ENCODE data around the gene OGFRL1.

OGFRL1 gene

DNA sequence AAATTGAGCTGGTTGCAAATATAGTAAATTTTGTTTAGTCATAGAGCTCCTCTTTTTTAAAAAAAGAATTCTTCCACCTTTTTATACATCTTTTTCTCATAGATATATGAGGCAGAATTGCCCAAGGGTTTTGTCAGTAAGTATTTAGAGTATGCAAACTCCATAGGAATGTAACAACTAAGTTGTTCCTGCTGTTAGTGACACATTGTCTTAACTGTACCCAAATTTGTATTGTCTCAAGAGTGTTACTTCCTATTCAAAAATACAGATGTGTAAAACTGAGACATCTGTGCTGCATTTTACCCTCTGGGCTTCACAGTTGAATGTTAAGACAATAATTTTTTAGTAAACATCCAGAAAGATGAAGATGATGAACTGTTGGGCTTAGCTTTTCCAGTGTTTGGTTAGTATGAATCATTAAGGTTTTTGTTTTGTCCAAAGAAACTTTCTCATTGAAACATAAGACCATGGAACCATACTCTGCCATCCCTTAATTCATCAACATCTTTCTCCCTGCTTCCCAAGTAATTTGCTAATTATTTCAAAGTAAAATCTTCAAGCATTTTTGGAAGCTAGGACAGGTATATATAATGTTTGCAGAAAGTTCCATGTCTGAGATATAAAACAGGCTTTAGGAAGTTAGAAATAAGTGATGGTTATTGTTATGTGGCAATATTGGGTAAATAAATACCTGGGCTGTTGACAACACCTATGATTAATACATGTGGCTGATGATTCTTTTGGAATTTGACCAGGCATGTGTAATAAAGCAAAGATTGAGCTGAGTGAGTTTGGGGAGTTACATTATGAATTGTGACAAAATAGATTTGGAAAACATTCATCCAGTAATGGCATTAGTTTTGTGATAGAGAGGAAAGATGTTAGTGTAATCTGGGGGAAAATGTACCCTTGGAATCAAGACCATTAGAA lies 11.2 kb downstream of the OGFRL1 start:
- no peak overlapping the region for H3K4me3 Mint-ChIP-seq
- H3K27ac Mint-ChIP-seq = no peak overlapping the region
- no peaks in the 10 kb centered on the region for H3K27me3 Mint-ChIP-seq
- H3K36me3 Mint-ChIP-seq (ENCODE audit: low read depth) = peaks cover 45% of the 10 kb centered on the region
- no peak for DNase-seq
- H3K4me1 Mint-ChIP-seq (ENCODE audit: low read depth) = no peaks in the 10 kb centered on the region
- no peaks in the 10 kb centered on the region for H3K9me3 Mint-ChIP-seq

DNA sequence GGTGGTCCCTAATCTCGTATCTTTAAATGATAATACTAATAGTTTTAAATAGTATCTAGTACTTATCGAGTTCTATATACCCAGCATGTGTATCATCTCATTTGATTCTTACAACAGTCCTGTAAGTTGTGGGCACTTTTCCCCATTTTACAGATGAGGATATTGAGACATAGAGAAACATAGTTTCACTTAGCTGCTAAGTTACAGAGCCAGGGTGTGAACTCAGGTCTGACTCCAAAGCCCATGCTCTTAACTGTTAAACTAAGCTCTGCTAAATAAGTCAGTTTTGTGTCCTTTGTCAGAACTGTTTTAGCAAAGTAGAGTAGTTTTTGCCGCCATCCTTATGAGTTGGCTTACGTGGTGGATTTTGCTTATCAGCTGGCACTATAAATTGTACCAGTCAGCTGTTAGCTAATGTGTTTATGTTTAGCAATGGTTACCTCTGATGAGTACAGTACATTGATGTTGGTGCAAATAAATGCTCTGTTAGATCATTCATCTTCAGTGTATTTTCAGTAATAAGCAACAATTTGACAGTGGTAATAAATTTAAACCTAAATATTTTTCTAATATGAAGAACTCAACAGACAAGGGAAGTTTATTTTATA lies 12.1 kb downstream of the OGFRL1 start:
- H3K27ac Mint-ChIP-seq = no peak overlapping the region
- DNase-seq = no peak
- peaks cover 37% of the 10 kb centered on the region for H3K36me3 Mint-ChIP-seq (ENCODE audit: low read depth)
- no peak overlapping the region for H3K4me3 Mint-ChIP-seq
- H3K4me1 Mint-ChIP-seq (ENCODE audit: low read depth) = no peaks in the 10 kb centered on the region
- H3K27me3 Mint-ChIP-seq = no peaks in the 10 kb centered on the region
- no peaks in the 10 kb centered on the region for H3K9me3 Mint-ChIP-seq

DNA sequence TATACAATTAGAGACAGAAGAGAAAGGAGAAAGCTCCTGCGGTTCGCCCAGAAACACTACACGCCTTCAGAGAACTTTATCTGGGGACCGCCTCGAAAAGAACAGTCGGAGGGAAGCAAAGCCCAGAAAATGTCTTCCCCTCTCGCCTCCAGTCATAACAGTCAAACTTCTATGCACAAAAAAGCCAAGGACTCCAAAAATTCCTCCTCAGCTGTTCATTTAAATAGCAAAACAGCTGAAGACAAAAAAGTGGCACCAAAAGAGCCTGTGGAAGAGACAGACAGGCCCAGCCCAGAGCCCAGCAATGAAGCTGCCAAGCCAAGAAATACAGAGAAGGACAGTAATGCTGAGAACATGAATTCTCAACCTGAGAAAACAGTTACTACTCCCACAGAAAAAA lies 12.9 kb downstream of the OGFRL1 start:
- no peaks in the 10 kb centered on the region for H3K9me3 Mint-ChIP-seq
- DNase-seq = no peak
- H3K4me3 Mint-ChIP-seq = no peak overlapping the region
- H3K36me3 Mint-ChIP-seq (ENCODE audit: low read depth) = peaks cover 34% of the 10 kb centered on the region
- H3K27ac Mint-ChIP-seq = no peak overlapping the region
- H3K27me3 Mint-ChIP-seq = no peaks in the 10 kb centered on the region
- no peaks in the 10 kb centered on the region for H3K4me1 Mint-ChIP-seq (ENCODE audit: low read depth)

DNA sequence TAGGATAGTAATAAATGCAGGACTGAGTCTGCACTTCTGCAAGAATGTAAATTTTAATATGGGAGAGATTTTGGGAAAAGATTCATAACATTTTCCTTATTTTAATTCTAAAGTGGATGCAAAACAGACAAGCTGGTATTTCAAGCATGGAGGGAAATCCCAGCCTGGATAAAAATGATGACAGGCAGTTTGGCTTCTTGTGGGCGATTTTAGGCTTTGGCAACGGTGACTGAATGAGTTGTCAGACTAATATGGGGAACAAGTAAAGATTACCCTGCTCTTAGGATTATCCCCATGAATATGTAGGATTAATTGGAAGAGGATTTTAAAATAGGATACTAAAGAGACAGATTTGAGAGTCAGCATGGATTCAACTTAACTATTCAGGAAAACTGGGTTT lies 21.0 kb downstream of the OGFRL1 start:
- H3K4me1 Mint-ChIP-seq (ENCODE audit: low read depth) = no peaks in the 10 kb centered on the region

DNA sequence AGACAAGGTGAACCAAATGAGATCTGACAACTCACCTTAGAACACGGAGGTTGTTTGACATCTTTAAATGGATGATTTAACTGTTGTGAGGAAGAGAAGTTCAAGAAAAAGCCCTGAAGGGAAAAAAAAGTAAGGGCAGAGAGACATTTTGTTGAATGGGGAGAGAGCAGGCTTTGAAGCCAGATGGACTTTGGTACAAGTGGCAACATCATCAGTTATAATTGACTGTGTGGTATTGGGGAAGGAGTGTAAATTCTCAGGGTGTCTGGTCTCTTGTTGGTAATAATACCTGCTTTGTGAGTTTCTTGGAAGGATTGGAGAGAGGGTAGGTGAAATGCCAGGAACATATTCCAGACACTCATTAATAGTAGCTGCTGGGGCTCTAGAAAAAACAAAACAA lies 21.6 kb downstream of the OGFRL1 start:
- DNase-seq = no peak
- H3K36me3 Mint-ChIP-seq (ENCODE audit: low read depth) = no peaks in the 10 kb centered on the region
- peaks cover 7% of the 10 kb centered on the region for H3K27me3 Mint-ChIP-seq
- H3K4me3 Mint-ChIP-seq = no peak overlapping the region
- H3K27ac Mint-ChIP-seq = no peak overlapping the region
- H3K4me1 Mint-ChIP-seq (ENCODE audit: low read depth) = no peaks in the 10 kb centered on the region
- H3K9me3 Mint-ChIP-seq = no peaks in the 10 kb centered on the region

More for the DNA sequence above, 21.0 kb downstream of the OGFRL1 start:
- H3K36me3 Mint-ChIP-seq (ENCODE audit: low read depth) = no peaks in the 10 kb centered on the region
- H3K4me3 Mint-ChIP-seq = no peak overlapping the region
- DNase-seq = no peak
- H3K27me3 Mint-ChIP-seq = peaks cover 7% of the 10 kb centered on the region
- no peaks in the 10 kb centered on the region for H3K9me3 Mint-ChIP-seq
- H3K27ac Mint-ChIP-seq = no peak overlapping the region

DNA sequence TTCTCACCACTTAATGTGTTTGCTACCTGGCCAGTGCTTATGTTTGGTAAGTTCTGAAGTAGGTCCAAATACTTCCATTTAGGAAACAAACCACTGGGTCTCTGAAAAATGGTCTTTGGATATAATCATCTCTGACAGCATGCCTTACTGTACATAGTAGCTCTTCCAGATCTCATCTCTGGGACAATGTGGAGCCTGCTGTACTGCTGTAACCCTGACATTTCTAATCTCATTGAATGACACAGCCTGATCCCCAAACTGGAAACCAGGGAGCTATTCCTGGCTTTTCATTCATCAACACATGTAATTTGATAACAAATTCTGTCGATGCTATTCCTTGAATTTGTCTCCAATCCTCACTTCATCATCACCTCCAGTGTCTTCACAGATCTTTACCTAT lies 23.5 kb downstream of the OGFRL1 start:
- Mint-ChIP-seq H3K36me3 (ENCODE audit: low read depth) (no peaks in the 10 kb centered on the region), H3K9me3 (no peaks in the 10 kb centered on the region), H3K4me3 (no peak overlapping the region), H3K4me1 (ENCODE audit: low read depth) (no peaks in the 10 kb centered on the region), H3K27me3 (peaks cover 7% of the 10 kb centered on the region), H3K27ac (no peak overlapping the region)
- DNase-seq = no peak

DNA sequence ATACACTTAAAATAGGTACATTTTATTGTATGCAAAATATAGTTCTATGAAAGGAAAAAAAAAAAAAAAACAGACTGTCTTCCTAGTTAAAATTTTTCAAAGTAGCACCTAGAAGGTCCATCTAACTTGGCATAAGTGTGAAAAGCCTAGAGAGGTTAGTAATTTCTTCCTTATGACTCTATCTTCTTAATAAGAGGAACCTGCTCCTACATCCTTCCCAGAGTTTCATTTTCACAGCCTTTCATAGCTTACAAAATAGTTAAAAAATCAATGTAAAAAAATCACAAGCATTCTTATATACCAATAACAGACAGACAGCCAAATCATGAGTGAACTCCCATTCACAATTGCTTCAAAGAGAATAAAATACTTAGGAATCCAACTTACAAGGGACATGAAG lies 28.8 kb downstream of the OGFRL1 start:
- Mint-ChIP-seq H3K4me3 (no peak overlapping the region), H3K4me1 (ENCODE audit: low read depth) (no peaks in the 10 kb centered on the region), H3K27me3 (peaks cover 7% of the 10 kb centered on the region), H3K9me3 (no peaks in the 10 kb centered on the region), H3K36me3 (ENCODE audit: low read depth) (no peaks in the 10 kb centered on the region), H3K27ac (no peak overlapping the region)
- DNase-seq = no peak

DNA sequence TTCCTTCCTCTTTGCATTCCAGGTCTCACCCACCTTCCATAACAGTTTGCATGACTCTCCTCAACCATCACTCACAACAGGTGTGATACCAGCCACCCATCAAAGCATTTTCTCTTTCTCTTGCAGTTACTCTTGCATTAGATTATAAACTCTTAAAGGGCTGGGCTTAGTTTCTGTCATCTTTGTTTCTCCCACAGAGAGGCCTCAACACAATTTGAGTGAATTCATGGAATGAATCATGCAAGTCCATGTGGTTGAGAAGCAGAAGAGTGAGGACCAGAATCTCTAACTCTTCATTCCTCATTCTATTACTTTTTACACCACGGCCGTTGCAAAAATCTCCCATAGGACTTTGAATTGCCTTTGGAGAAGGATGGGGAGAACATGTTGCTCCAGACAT lies 31.4 kb downstream of the OGFRL1 start:
- Mint-ChIP-seq H3K9me3 (no peaks in the 10 kb centered on the region), H3K4me1 (ENCODE audit: low read depth) (no peaks in the 10 kb centered on the region), H3K27me3 (peaks cover 3% of the 10 kb centered on the region), H3K27ac (no peak overlapping the region), H3K4me3 (no peak overlapping the region), H3K36me3 (ENCODE audit: low read depth) (no peaks in the 10 kb centered on the region)
- no peak for DNase-seq

DNA sequence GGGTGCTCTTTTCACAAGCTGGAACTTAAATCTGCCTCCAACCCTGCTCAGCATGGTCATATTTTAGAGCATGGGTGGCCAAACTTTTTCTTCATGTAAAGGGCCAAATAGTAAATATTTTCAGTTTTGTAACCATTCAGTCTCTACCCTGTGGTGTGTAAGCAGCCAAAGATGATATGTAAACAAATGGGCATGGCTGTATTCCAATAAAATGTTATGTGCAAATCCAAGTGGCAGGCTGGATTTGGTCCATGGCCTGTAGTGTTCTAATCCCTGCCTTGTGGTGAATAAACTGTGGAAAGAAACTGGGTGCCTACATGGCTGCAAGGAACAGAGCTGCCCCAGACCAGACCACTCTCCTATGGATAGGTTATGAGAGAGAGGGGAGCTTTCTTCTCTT lies 32.7 kb downstream of the OGFRL1 start:
- Mint-ChIP-seq H3K27ac (no peak overlapping the region), H3K36me3 (ENCODE audit: low read depth) (no peaks in the 10 kb centered on the region), H3K9me3 (no peaks in the 10 kb centered on the region), H3K27me3 (peaks cover 3% of the 10 kb centered on the region), H3K4me3 (no peak overlapping the region), H3K4me1 (ENCODE audit: low read depth) (no peaks in the 10 kb centered on the region)
- no peak for DNase-seq

DNA sequence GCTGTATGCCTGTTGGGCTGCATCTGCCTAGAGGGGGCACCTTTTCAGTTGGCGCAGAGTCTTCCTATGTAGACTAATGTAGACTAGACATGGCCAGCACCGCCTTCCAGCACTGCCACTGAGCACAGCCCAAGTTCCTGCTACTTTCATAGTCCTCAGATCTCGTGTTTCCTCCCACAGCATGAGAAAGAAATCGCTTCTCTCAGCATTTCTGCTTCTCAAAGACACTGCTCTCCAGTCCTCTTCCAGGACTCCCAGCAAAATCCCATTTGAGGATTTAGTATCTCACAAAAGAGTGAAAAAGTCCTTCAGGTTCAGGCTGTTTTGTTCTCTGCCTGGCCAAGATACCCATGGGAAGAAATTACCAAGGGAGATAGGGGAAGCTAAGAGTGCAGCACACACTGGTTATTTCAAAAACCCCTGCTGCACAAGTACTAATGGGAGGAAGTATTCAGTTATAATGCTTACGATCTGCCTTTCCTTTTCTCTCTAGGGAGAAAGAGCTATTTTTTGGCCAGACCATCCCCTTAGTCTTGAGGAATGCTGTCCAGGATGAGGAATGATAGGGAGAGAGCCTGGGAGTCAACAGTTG lies 35.7 kb downstream of the OGFRL1 start:
- DNase-seq = no peak
- Mint-ChIP-seq H3K4me3 (no peak overlapping the region), H3K36me3 (ENCODE audit: low read depth) (no peaks in the 10 kb centered on the region), H3K27me3 (peaks cover 5% of the 10 kb centered on the region), H3K4me1 (ENCODE audit: low read depth) (no peaks in the 10 kb centered on the region), H3K27ac (no peak overlapping the region), H3K9me3 (no peaks in the 10 kb centered on the region)

DNA sequence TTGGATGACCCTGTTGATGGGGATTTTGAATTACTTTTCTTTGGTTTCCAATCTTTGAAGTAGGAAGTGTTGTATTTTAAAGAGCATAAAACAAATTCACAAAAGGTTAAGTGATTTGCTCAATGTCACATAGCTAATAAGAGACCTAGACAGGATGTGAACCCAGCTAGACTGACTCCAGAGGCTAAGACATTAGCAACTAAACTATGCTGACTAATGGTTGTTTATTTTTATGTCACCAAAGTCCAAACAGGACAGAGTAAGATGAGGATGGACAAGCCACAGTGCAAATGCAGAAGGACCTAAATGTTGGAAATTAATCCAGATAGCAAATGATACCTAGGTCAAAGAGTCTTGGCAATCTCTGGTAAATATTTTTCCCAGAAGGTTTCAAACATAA lies 38.0 kb downstream of the OGFRL1 start:
- no peaks in the 10 kb centered on the region for H3K4me1 Mint-ChIP-seq (ENCODE audit: low read depth)
- H3K9me3 Mint-ChIP-seq = no peaks in the 10 kb centered on the region
- no peak for DNase-seq
- H3K4me3 Mint-ChIP-seq = no peak overlapping the region
- H3K27ac Mint-ChIP-seq = no peak overlapping the region
- H3K27me3 Mint-ChIP-seq = peaks cover 5% of the 10 kb centered on the region
- H3K36me3 Mint-ChIP-seq (ENCODE audit: low read depth) = no peaks in the 10 kb centered on the region

DNA sequence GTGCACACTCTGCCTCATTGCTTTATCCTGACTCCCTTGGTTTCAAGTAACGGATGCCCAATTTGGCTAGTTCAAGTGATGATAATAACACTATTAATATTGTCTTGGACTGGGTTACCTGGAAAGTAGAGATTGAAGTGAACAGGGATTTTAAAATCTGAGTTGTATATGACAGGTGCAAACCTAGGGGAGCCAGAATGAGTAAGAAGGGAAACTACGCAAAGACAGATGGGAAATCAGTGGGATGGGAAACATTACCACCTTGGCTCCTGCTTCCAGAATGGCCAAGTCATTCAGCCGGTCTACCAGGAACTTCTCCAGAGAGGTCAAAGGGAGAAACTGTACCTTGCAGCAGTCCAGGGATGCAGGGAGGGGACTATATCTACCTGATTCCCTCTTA lies 41.9 kb downstream of the OGFRL1 start:
- Mint-ChIP-seq H3K4me1 (ENCODE audit: low read depth) (peaks cover 4% of the 10 kb centered on the region), H3K9me3 (no peaks in the 10 kb centered on the region), H3K36me3 (ENCODE audit: low read depth) (no peaks in the 10 kb centered on the region), H3K27ac (no peak overlapping the region), H3K27me3 (peaks cover 2% of the 10 kb centered on the region), H3K4me3 (no peak overlapping the region)
- no peak for DNase-seq

DNA sequence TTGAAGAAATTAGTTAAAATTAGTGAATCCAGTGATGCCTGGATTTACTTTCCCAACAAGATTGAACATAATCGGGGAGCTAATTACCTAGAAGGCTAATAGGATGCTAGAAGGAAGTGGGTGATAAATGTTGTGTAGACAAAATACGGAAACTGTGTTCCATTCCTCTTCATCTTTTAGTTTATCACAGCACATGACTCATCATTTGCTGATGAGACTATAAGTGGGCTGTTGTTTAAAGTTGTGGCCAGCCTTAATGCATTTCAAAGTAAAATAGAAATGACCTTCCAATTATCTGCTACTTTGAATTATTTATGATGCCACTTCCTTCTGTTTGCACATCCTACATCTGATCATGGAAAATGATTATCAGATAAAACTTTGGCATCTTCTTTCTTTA lies 43.4 kb downstream of the OGFRL1 start:
- Mint-ChIP-seq H3K36me3 (ENCODE audit: low read depth) (no peaks in the 10 kb centered on the region), H3K27me3 (peaks cover 2% of the 10 kb centered on the region), H3K4me1 (ENCODE audit: low read depth) (peaks cover 4% of the 10 kb centered on the region), H3K9me3 (no peaks in the 10 kb centered on the region), H3K4me3 (no peak overlapping the region), H3K27ac (no peak overlapping the region)
- DNase-seq = no peak

DNA sequence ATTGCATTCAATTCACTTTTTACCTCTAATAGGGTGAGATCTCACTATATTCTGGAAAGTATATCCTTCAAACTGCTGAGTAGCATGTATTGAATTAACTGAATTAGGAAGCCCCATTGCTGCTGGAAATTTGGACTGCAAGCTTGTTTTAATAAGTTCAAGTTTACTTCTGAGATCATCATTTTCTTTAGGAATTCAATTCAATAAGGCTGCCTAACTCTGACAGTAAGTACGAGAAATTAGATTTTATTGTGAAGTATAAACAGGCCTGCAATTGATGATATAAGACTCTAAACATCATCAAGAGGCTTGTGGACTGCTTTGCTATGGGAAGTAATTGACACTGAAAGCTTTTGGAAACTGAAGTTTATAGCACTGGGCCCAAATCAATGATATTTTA lies 44.4 kb downstream of the OGFRL1 start:
- Mint-ChIP-seq H3K4me1 (ENCODE audit: low read depth) (peaks cover 4% of the 10 kb centered on the region), H3K9me3 (no peaks in the 10 kb centered on the region), H3K4me3 (no peak overlapping the region), H3K27me3 (peaks cover 2% of the 10 kb centered on the region), H3K36me3 (ENCODE audit: low read depth) (no peaks in the 10 kb centered on the region), H3K27ac (no peak overlapping the region)
- DNase-seq = no peak

DNA sequence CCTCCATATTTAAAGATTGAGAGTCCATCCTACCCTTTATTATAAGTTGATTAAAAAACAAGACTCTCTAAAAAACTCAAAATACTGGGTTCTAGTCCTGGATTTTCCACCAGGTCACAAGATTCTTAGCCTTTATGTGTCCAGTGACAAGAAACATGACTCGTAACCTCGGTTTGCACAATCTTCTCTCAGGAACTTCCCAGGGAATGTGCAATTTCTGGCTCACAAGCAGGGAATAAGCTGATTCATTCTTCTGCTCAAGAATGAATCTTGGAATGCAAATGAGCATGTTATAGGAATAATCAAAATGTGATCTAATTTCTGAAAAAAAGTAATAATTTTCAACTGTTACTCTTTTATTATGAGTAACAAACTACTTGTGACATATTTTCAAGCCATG lies 45.1 kb downstream of the OGFRL1 start:
- Mint-ChIP-seq H3K36me3 (ENCODE audit: low read depth) (no peaks in the 10 kb centered on the region), H3K27me3 (no peaks in the 10 kb centered on the region), H3K4me1 (ENCODE audit: low read depth) (peaks cover 4% of the 10 kb centered on the region), H3K27ac (no peak overlapping the region), H3K9me3 (no peaks in the 10 kb centered on the region), H3K4me3 (no peak overlapping the region)
- no peak for DNase-seq
